ENCODE data around the gene ZBTB7B. TPM values are rescaled to one million over a fixed set of nuclear protein-coding genes. Genes with fewer than 3 reads are reported as not detected.

ZBTB7B gene
- total and polyA plus RNA-seq, 2 donors (not counting 1 experiment from before 2014, with no cell fraction given), result 55.7 to 67.3 TPM

DNA sequence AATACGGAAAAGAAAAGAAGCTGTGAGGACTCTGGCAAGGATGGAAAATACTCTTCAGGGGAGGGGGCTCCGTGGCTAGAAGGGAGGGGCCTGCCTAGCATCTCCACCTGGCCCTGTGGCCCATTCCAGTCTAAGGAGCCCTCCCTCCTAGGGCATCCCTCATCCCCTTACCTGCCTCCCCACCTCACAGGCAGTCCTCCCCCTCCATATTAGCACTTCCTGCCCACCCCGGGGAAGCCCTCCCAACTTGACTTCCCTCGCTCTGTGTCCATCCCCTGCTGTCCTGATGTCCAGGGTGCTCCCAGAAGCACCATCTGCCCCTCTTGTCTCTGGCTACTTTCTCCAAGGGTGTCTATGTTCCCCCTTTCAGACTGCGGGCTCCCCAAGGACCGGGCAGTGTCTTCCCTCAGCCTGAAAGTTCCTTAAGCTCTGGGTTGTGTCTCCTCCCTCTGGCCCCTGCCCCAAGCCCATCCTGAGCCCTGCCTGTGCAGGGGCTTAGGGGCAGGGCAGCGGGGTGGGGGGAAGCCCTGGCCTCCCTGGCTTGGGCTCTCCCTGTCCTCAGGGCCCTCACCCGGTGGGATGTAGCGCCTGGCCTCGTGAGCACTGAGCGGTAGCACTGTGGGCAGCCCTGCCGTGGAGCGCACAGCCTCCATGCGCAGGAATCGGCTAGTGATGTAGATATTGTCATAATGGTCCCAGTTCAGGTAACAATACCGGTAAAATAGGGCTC is 27.1 kb downstream of the ZBTB7B start:
- CTCF ChIA-PET, result interaction anchor here (0.6 to 1.8 kb wide), 2 partner anchors 12 to 33 kb away, joined by 3 to 8 read pairs; no protein-coding TSS in a partner anchor
- POLR2A ChIA-PET, result no interaction called here
- Mint-ChIP-seq H3K9me3 (ENCODE audit: insufficient read depth) (no peaks in the 10 kb centered on the region), H3K4me1 (no peaks in the 10 kb centered on the region), H3K27ac (no peak overlapping the region), H3K4me3 (no peak overlapping the region), H3K27me3 (peaks cover 7% of the 10 kb centered on the region)
- H3K27me3 ChIP-seq (replicated peaks in 1 of 4; ENCODE audit: control extremely low read depth in 1 of 4, control insufficient read depth in 3 of 4, insufficient read depth in 4 of 4, low read length in 3 of 4), result no peaks in the 10 kb centered on the region
- no peak overlapping the region for H3K27ac ChIP-seq (ENCODE audit: low read length in 2 of 2)
- TF ChIP-seq, protein P1, sequence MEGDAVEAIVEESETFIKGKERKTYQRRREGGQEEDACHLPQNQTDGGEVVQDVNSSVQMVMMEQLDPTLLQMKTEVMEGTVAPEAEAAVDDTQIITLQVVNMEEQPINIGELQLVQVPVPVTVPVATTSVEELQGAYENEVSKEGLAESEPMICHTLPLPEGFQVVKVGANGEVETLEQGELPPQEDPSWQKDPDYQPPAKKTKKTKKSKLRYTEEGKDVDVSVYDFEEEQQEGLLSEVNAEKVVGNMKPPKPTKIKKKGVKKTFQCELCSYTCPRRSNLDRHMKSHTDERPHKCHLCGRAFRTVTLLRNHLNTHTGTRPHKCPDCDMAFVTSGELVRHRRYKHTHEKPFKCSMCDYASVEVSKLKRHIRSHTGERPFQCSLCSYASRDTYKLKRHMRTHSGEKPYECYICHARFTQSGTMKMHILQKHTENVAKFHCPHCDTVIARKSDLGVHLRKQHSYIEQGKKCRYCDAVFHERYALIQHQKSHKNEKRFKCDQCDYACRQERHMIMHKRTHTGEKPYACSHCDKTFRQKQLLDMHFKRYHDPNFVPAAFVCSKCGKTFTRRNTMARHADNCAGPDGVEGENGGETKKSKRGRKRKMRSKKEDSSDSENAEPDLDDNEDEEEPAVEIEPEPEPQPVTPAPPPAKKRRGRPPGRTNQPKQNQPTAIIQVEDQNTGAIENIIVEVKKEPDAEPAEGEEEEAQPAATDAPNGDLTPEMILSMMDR (IDR thresholded peaks at IDR 0.05), result no peak
- no peak for TF ChIP-seq EZH2 (IDR thresholded peaks at IDR 0.05; ENCODE audit: borderline replicate concordance, insufficient read depth, low read depth, low read length, poor library complexity, severe bottlenecking)
- no peaks in the 10 kb centered on the region for H3K9me3 ChIP-seq (ENCODE audit: control extremely low read depth in 1 of 3, control insufficient read depth in 2 of 3, insufficient read depth in 1 of 3, low read length in 2 of 3)
- WGBS (ENCODE audit: insufficient coverage), result 93% methylated on average over 10 of the region's 16 CpGs
- H3K9ac ChIP-seq (ENCODE audit: low read length), result no peak overlapping the region
- intact Hi-C loops (cut with micrococcal nuclease), result no loop called here
- H2AFZ ChIP-seq (ENCODE audit: insufficient read depth, low read depth, low read length, poor library complexity, severe bottlenecking), result no peak overlapping the region
- no peak overlapping the region for H3K4me2 ChIP-seq (replicated peaks; ENCODE audit: low read depth, low read length, poor library complexity, severe bottlenecking)
- no peak for ATAC-seq (ENCODE audit: low read depth)
- no peak for DNase-seq
- H3K36me3 ChIP-seq (replicated peaks in 1 of 2; ENCODE audit: control extremely low read depth in 1 of 2, control insufficient read depth in 1 of 2, extremely low read depth in 1 of 2, insufficient read depth in 2 of 2, low read length in 1 of 2), result no peaks in the 10 kb centered on the region
- H3K4me3 ChIP-seq (ENCODE audit: control extremely low read depth in 1 of 5, extremely low read depth in 1 of 5, insufficient read depth in 1 of 5, low read depth in 2 of 5, low read length in 4 of 5), result no peak overlapping the region
- H3K4me1 ChIP-seq (ENCODE audit: control insufficient read depth in 2 of 2, insufficient read depth in 2 of 2, low read length in 2 of 2), result no peaks in the 10 kb centered on the region
- no peaks in the 10 kb centered on the region for H3K79me2 ChIP-seq (ENCODE audit: control insufficient read depth, insufficient read depth, low read length)
- no peaks in the 10 kb centered on the region for H4K20me1 ChIP-seq (ENCODE audit: control insufficient read depth, insufficient read depth, low read length, poor library complexity, severe bottlenecking)

DNA sequence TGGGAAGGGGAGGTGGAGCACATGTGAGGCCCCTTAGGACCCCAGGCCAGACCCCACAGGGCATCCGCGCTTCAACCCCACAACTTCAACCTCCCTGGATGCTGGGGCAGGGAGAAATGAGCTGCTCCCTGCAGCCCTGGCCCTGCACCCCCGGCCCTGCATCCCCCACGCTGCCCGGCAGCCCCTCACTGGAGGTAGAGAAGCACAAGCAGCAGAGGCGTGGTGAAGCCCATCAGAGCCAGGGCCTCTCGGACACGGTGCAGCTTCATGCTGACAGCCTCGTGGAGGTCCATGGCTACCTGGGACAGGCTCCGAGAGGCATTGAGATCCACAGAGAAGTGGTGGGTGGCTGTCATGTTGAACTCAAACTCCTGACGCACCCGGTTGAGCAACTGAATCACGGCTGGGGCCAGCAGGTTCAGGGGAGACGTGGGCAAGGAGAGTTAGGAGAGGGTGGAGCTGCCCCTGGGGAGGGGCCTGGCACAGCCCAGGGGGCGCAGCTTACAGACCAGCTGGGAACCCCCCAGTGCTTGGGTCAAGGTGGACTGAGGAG is 27.7 kb downstream of the ZBTB7B start:
- TF ChIP-seq EZH2 (IDR thresholded peaks at IDR 0.05; ENCODE audit: borderline replicate concordance, insufficient read depth, low read depth, low read length, poor library complexity, severe bottlenecking), result no peak
- Histone ChIP-seq H3K4me1 (ENCODE audit: control insufficient read depth in 2 of 2, insufficient read depth in 2 of 2, low read length in 2 of 2) (no peaks in the 10 kb centered on the region), H3K4me2 (replicated peaks; ENCODE audit: low read depth, low read length, poor library complexity, severe bottlenecking) (no peak overlapping the region), H4K20me1 (ENCODE audit: control insufficient read depth, insufficient read depth, low read length, poor library complexity, severe bottlenecking) (no peaks in the 10 kb centered on the region), H3K4me3 (ENCODE audit: control extremely low read depth in 1 of 5, extremely low read depth in 1 of 5, insufficient read depth in 1 of 5, low read depth in 2 of 5, low read length in 4 of 5) (no peak overlapping the region), H2AFZ (ENCODE audit: insufficient read depth, low read depth, low read length, poor library complexity, severe bottlenecking) (no peak overlapping the region), H3K27me3 (replicated peaks in 1 of 4; ENCODE audit: control extremely low read depth in 1 of 4, control insufficient read depth in 3 of 4, insufficient read depth in 4 of 4, low read length in 3 of 4) (no peaks in the 10 kb centered on the region), H3K36me3 (replicated peaks in 1 of 2; ENCODE audit: control extremely low read depth in 1 of 2, control insufficient read depth in 1 of 2, extremely low read depth in 1 of 2, insufficient read depth in 2 of 2, low read length in 1 of 2) (no peaks in the 10 kb centered on the region), H3K9ac (ENCODE audit: low read length) (no peak overlapping the region), H3K27ac (ENCODE audit: low read length in 2 of 2) (no peak overlapping the region), H3K79me2 (ENCODE audit: control insufficient read depth, insufficient read depth, low read length) (no peaks in the 10 kb centered on the region), H3K9me3 (ENCODE audit: control extremely low read depth in 1 of 3, control insufficient read depth in 2 of 3, insufficient read depth in 1 of 3, low read length in 2 of 3) (no peaks in the 10 kb centered on the region)
- Mint-ChIP-seq H3K27ac (no peak overlapping the region), H3K4me1 (no peaks in the 10 kb centered on the region), H3K9me3 (ENCODE audit: insufficient read depth) (no peaks in the 10 kb centered on the region), H3K27me3 (peaks cover 7% of the 10 kb centered on the region), H3K4me3 (no peak overlapping the region)
- 91% methylated on average over 15 of the region's 15 CpGs for WGBS (ENCODE audit: insufficient coverage)
- ChIA-PET CTCF (no interaction called here), POLR2A (no interaction called here)
- DNase-seq (no peak), ATAC-seq (ENCODE audit: low read depth) (no peak)
- intact Hi-C loops (cut with micrococcal nuclease), result no loop called here
